Measurements from ENCODE around the gene IL18R1.

GRCh38 chr2:102359527-102359926 is 3.9 kb downstream of the IL18R1 start:
- TF ChIP-seq POLR2A (IDR thresholded peaks at IDR 0.05; ENCODE audit: extremely low read depth, insufficient read length) (no peak), CTCF (IDR thresholded peaks at IDR 0.05; ENCODE audit: low read depth, low read length) (no peak), MAX (IDR thresholded peaks at IDR 0.05; ENCODE audit: low read depth, low read length) (no peak)
